WERI-Rb-1 (cell line): Measurements from ENCODE around the gene CDK4.
A peak's percentile ranks its signal among the peaks of the same experiment; 100 is the strongest.

Experiments used
- DNase-seq: peaks from one replicate; pipeline ENCODE4 v3.0.0-alpha.2; 2020
- H3K27ac ChIP-seq: fragments of 250-450 bp; sonication (Bioruptor Pico); 2 replicates; pipeline ENCODE4 v1.5.1; 2020; ENCODE audit warnings: mild to moderate bottlenecking, moderate library complexity
- H3K27me3 ChIP-seq: fragments of 250-450 bp; sonication (Bioruptor Pico); 2 replicates; pipeline ENCODE4 v1.5.1; 2021; ENCODE audit warnings: mild to moderate bottlenecking, low read depth, moderate library complexity; ENCODE audit not compliant: insufficient read depth, severe bottlenecking
- H3K36me3 ChIP-seq: fragments of 250-450 bp; sonication (Bioruptor Pico); 2 replicates; pipeline ENCODE4 v1.5.1; 2020; ENCODE audit warnings: mild to moderate bottlenecking, moderate library complexity
- H3K4me3 ChIP-seq: 2 replicates; pipeline ENCODE4 v1.5.1; 2011; ENCODE audit warnings: low read depth, mild to moderate bottlenecking, control low read depth, low read length
- H3K9me3 ChIP-seq: fragments of 250-450 bp; sonication (Bioruptor Pico); 2 replicates; pipeline ENCODE4 v1.5.1; 2021; ENCODE audit warnings: mild to moderate bottlenecking, moderate library complexity; ENCODE audit not compliant: severe bottlenecking
- TF ChIP-seq, protein P1 (sequence below): IDR thresholded peaks from 2 replicates; pipeline ENCODE4 v1.5.1; 2011; ENCODE audit warnings: low read depth, mild to moderate bottlenecking, control low read depth, inconsistent platforms, low read length

The CDK4 gene

GRCh38 chr12:57753756-57754337 lies 1.7 kb upstream of the CDK4 start:
- Histone ChIP-seq H3K36me3 (peaks cover 40% of the 10 kb centered on the region), H3K4me3 (no peak overlapping the region; the same call in 1 of the 2 replicates), H3K27ac (peak overlapping the region; percentile 50), H3K27me3 (no peaks in the 10 kb centered on the region), H3K9me3 (no peaks in the 10 kb centered on the region)
- DNase-seq = no peak
- TF ChIP-seq, protein P1, sequence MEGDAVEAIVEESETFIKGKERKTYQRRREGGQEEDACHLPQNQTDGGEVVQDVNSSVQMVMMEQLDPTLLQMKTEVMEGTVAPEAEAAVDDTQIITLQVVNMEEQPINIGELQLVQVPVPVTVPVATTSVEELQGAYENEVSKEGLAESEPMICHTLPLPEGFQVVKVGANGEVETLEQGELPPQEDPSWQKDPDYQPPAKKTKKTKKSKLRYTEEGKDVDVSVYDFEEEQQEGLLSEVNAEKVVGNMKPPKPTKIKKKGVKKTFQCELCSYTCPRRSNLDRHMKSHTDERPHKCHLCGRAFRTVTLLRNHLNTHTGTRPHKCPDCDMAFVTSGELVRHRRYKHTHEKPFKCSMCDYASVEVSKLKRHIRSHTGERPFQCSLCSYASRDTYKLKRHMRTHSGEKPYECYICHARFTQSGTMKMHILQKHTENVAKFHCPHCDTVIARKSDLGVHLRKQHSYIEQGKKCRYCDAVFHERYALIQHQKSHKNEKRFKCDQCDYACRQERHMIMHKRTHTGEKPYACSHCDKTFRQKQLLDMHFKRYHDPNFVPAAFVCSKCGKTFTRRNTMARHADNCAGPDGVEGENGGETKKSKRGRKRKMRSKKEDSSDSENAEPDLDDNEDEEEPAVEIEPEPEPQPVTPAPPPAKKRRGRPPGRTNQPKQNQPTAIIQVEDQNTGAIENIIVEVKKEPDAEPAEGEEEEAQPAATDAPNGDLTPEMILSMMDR = no peak

DNA sequence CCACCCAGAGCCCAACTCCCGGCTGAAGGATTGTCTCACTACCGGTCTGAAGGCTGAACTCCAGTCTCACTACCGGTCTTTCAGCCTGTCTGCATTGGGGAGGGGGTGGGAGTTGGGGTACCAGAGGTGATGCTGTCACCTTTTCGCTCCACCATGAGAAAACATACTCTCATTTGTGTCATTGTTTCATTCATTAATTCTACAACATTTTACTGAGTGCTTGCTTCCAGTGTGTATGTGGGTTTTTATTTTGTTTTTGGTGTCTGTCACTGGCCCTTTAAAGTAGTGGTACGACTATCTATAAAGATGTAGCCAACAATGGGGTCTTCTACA lies 524 bp upstream of the CDK4 start:
- TF ChIP-seq, protein P1 = no peak
- peak overlapping the region; percentile 52 for H3K4me3 ChIP-seq
- H3K27ac ChIP-seq = peak overlapping the region; percentile 82
- no peaks in the 10 kb centered on the region for H3K27me3 ChIP-seq
- no peak for DNase-seq
- H3K36me3 ChIP-seq = peaks cover 38% of the 10 kb centered on the region
- H3K9me3 ChIP-seq = no peaks in the 10 kb centered on the region

DNA sequence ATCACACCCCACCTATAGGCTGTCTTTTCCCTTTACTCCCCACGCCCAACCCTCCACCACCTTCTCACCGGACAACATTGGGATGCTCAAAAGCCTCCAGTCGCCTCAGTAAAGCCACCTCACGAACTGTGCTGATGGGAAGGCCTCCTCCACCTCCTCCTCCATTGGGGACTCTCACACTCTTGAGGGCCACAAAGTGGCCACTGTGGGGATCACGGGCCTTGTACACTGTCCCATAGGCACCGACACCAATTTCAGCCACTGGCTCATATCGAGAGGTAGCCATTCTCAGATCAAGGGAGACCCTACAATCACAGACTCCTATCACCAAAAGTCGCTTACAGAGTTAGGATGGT lies 700 bp downstream of the CDK4 start:
- Histone ChIP-seq H3K36me3 (peaks cover 50% of the 10 kb centered on the region), H3K4me3 (peak overlapping the region; percentile 80), H3K27me3 (no peaks in the 10 kb centered on the region), H3K9me3 (no peaks in the 10 kb centered on the region), H3K27ac (peak overlapping the region; percentile 97)
- TF ChIP-seq, protein P1 = no peak
- DNase-seq = no peak

GRCh38 chr12:57750561-57751431 lies 1.3 kb downstream of the CDK4 start:
- Histone ChIP-seq H3K9me3 (no peaks in the 10 kb centered on the region), H3K27me3 (no peaks in the 10 kb centered on the region), H3K27ac (peak overlapping the region; percentile 97), H3K36me3 (peaks cover 56% of the 10 kb centered on the region), H3K4me3 (peak overlapping the region; percentile 80)
- no peak for DNase-seq
- TF ChIP-seq, protein P1 = no peak

GRCh38 chr12:57749061-57749460 lies 3.0 kb downstream of the CDK4 start:
- TF ChIP-seq, protein P1 = no peak
- Histone ChIP-seq H3K9me3 (no peaks in the 10 kb centered on the region), H3K27me3 (no peaks in the 10 kb centered on the region), H3K4me3 (no peak overlapping the region), H3K36me3 (peaks cover 60% of the 10 kb centered on the region), H3K27ac (no peak overlapping the region)
- DNase-seq = no peak
